K562 (cell line): Measurements from ENCODE around the gene PTRHD1.

ENCODE experiments used
- CTCF ChIP-seq, 3 experiments: IDR thresholded peaks in 2 of 3; conservative IDR thresholded peaks in 1 of 3; 2 replicates each; pipeline ENCODE4 v1.5.1; 2011 to 2012; ENCODE audit warnings: low read length in 3 of 3, mild to moderate bottlenecking in 3 of 3, control low read depth in 2 of 3, improper control_type of control experiment in 1 of 3, inconsistent platforms in 1 of 3, low read depth in 1 of 3, mixed read lengths in 1 of 3, moderate library complexity in 1 of 3; ENCODE audit not compliant: insufficient read depth in 2 of 3
- ELF1 ChIP-seq: fragments of 200-800 bp; sonication (Bioruptor generic); IDR thresholded peaks from 2 replicates; pipeline ENCODE4 v1.6.1; 2016; ENCODE audit warnings: missing genetic modification characterization, missing compliant biosample characterization
- ETS2 ChIP-seq: IDR thresholded peaks from 2 replicates; pipeline ENCODE4 v1.6.1; 2016; ENCODE audit warnings: borderline replicate concordance, missing genetic modification characterization, mild to moderate bottlenecking, moderate library complexity, missing compliant biosample characterization; ENCODE audit not compliant: poor library complexity, severe bottlenecking
- GABPA ChIP-seq: fragments of 200-800 bp; sonication (Bioruptor generic); conservative IDR thresholded peaks from 2 replicates; pipeline ENCODE4 v1.6.1; 2016; ENCODE audit warnings: low read depth, missing genetic modification characterization, missing compliant biosample characterization
- HDAC6 ChIP-seq: IDR thresholded peaks from 2 replicates; pipeline ENCODE4 v1.6.1; 2012; ENCODE audit warnings: low read depth, mild to moderate bottlenecking, control low read depth, inconsistent platforms, low read length, moderate library complexity
- HMG20A ChIP-seq: fragments of 450-650 bp; formaldehyde crosslinking; conservative IDR thresholded peaks from 2 replicates; pipeline ENCODE4 v1.4.0; 2020; ENCODE audit warnings: mild to moderate bottlenecking, mixed read lengths
- HNRNPL ChIP-seq: fragments of 200-400 bp; formaldehyde crosslinking; IDR thresholded peaks from 2 replicates; pipeline ENCODE4 v1.6.1; 2017; ENCODE audit warnings: low read depth, mild to moderate bottlenecking, low read length
- NCOA4 ChIP-seq: fragments of 450-650 bp; IDR thresholded peaks from 2 replicates; pipeline ENCODE4 v1.6.1; 2018; ENCODE audit warnings: mild to moderate bottlenecking; ENCODE audit not compliant: partially characterized antibody
- SMAD1 ChIP-seq: fragments of 150-350 bp; IDR thresholded peaks from 2 replicates; pipeline ENCODE4 v1.6.1; 2014; ENCODE audit warnings: low read length, low read depth; ENCODE audit not compliant: partially characterized antibody
- ZSCAN29 ChIP-seq: fragments of 450-650 bp; IDR thresholded peaks from 2 replicates; pipeline ENCODE4 v1.6.1; 2017

- TF ChIP-seq HDAC6 (no peak), GABPA (no peak), CTCF (IDR thresholded peaks at IDR 0.05 in 2 of 3, conservative IDR thresholded peaks at IDR 0.05 in 1 of 3; ENCODE audit: insufficient read depth in 2 of 3, low read depth in 1 of 3, low read length in 3 of 3) (no peak), NCOA4 (no peak), SMAD1 (no peak), HMG20A (CRISPR knock-in tag) (no peak), ZSCAN29 (no peak), ETS2 (tag) (no peak), ELF1 (no peak), HNRNPL (no peak)
Measured at GRCh38 chr2:24832931-24833701, 39.9 kb upstream of the PTRHD1 start.
